BJ (cell line): ENCODE results near the gene SPATA20. TPM values are rescaled to one million over a fixed set of nuclear protein-coding genes. Genes with fewer than 3 reads are reported as not detected.

Source experiments
- CTCF ChIA-PET: fragments of 350-600 bp; formaldehyde crosslinking; extraction: SDS; loops from one replicate; lab custom pipeline; 2021; ENCODE audit warnings: antibody characterized with exemption, inconsistent platforms; lab: Yijun Ruan, JAX
- POLR2A ChIA-PET: fragments of 300-600 bp; sonication (Branson Sonifier 250); formaldehyde crosslinking; extraction: SDS; loops from one replicate; lab custom pipeline; 2021; ENCODE audit warnings: antibody characterized with exemption; lab: Charles Lee
- DNase-seq: peaks from one replicate; pipeline ENCODE4 v3.0.0-alpha.2; 2011; ENCODE audit warnings: low read depth
- H3K27me3 ChIP-seq: 2 replicates; pipeline ENCODE4 v1.6.0; 2011; ENCODE audit warnings: low read length; ENCODE audit not compliant: control insufficient read depth, insufficient read depth
- H3K36me3 ChIP-seq: 2 replicates; pipeline ENCODE4 v1.5.1; 2011; ENCODE audit warnings: low read length; ENCODE audit not compliant: control insufficient read depth, insufficient read depth
- H3K4me3 ChIP-seq: 2 replicates; pipeline ENCODE4 v1.5.1; 2011; ENCODE audit warnings: low read depth, mild to moderate bottlenecking, control low read depth, low read length
- CTCF ChIP-seq: IDR thresholded peaks from 2 replicates; pipeline ENCODE4 v1.5.1; 2011; ENCODE audit warnings: low read depth, mild to moderate bottlenecking, control low read depth, inconsistent platforms, low read length, moderate library complexity; ENCODE audit not compliant: insufficient read depth
- polyA plus RNA-seq: library from polyadenylated mRNA; depleted of rRNA; stranded (reverse); fragments of >200 nt; gene quantifications from 2 replicates; pipeline ENCODE4 v1.2.3, GENCODE V29; 2011

The SPATA20 gene
- polyA plus RNA-seq, 1 experiment = 46.4 TPM

GRCh38 chr17:50535407-50535806, 11.6 kb upstream of the SPATA20 start:
- H3K4me3 ChIP-seq = no peak overlapping the region
- no peaks in the 10 kb centered on the region for H3K36me3 ChIP-seq
- no peak for DNase-seq
- peaks cover 26% of the 10 kb centered on the region for H3K27me3 ChIP-seq
- CTCF ChIA-PET = no interaction called here
- POLR2A ChIA-PET = no interaction called here
- no peak for TF ChIP-seq CTCF

- H3K36me3 ChIP-seq = no peaks in the 10 kb centered on the region
- ChIA-PET POLR2A (no interaction called here), CTCF (interaction anchor here (0.6 to 1.0 kb wide), 2 partner anchors 176 to 316 kb away, joined by 3 read pairs; no protein-coding TSS in a partner anchor)
- no peak for DNase-seq
- H3K27me3 ChIP-seq = peaks cover 14% of the 10 kb centered on the region
- H3K4me3 ChIP-seq = no peak overlapping the region
- no peak for TF ChIP-seq CTCF
Measured at GRCh38 chr17:50536683-50537646, 10.0 kb upstream of the SPATA20 start.

GRCh38 chr17:50537721-50538548, 9.0 kb upstream of the SPATA20 start:
- CTCF ChIA-PET = interaction anchor here (0.7 to 1.0 kb wide), 2 partner anchors 140 to 177 kb away, joined by 3 read pairs; no protein-coding TSS in a partner anchor
- no peak for TF ChIP-seq CTCF
- no peak overlapping the region for H3K4me3 ChIP-seq

GRCh38 chr17:50538549-50539410, 8.2 kb upstream of the SPATA20 start:
- Histone ChIP-seq H3K27me3 (no peaks in the 10 kb centered on the region), H3K4me3 (no peak overlapping the region), H3K36me3 (no peaks in the 10 kb centered on the region)
- DNase-seq = no peak
- TF ChIP-seq CTCF = no peak
- ChIA-PET CTCF (interaction anchor here (0.7 kb wide), 2 partner anchors 11 to 141 kb away, joined by 3 read pairs; no protein-coding TSS in a partner anchor), POLR2A (interaction anchor here (0.5 kb wide), 1 partner anchor 149 kb away, joined by 4 read pairs; no protein-coding TSS in a partner anchor)

More at GRCh38 chr17:50537721-50538548, 9.0 kb upstream of the SPATA20 start:
- POLR2A ChIA-PET = no interaction called here
- Histone ChIP-seq H3K36me3 (no peaks in the 10 kb centered on the region), H3K27me3 (peaks cover 4% of the 10 kb centered on the region)
- no peak for DNase-seq
